SW 1271 (cell line): ENCODE measurements around the gene LYG2.
"Not testable (repeated sequence)": the region's sequence is repeated elsewhere in the genome, so short reads cannot be mapped to it uniquely, and the experiment has no call there.

Experiments used
- DNase-seq, 2 experiments: peaks; one replicate each; lab custom pipeline; 2025; lab: John Stamatoyannopoulos, UW

LYG2 gene

GRCh38 chr2:99255491-99256318, at the start of gene LYG2:
Gene LYG2, minus strand, starts transcription at chr2:99255666. Its CDS starts 1,406 bp downstream, at chr2:99254260.
- DNase-seq, result no peak

- DNase-seq, result not testable (repeated sequence)
Observed at GRCh38 chr2:99301097-99301496, 45.6 kb upstream of the LYG2 start, which contains the start of gene LYG1. Gene LYG1, minus strand, starts transcription at chr2:99301197. Its CDS starts 5,527 bp downstream, at chr2:99295670.

- no peak for DNase-seq
Observed at GRCh38 chr2:99299580-99299979, 44.1 kb upstream of the LYG2 start.

- no peak for DNase-seq
Observed at GRCh38 chr2:99297994-99298393, 42.5 kb upstream of the LYG2 start.

GRCh38 chr2:99285526-99285925, 30.1 kb upstream of the LYG2 start:
- DNase-seq, result no peak

GRCh38 chr2:99279969-99280695, 24.7 kb upstream of the LYG2 start:
- DNase-seq, result no peak

GRCh38 chr2:99278793-99279291, 23.4 kb upstream of the LYG2 start:
- DNase-seq, result no peak

GRCh38 chr2:99278195-99278765, 22.8 kb upstream of the LYG2 start:
- not testable (repeated sequence) for DNase-seq

- DNase-seq, result no peak
Observed at GRCh38 chr2:99275882-99276281, 20.4 kb upstream of the LYG2 start.

GRCh38 chr2:99261242-99261641, 5.8 kb upstream of the LYG2 start:
- no peak for DNase-seq

- no peak for DNase-seq
Observed at GRCh38 chr2:99260184-99260583, 4.7 kb upstream of the LYG2 start.

- no peak for DNase-seq
Observed at GRCh38 chr2:99259465-99259864, 4.0 kb upstream of the LYG2 start.

- no peak for DNase-seq
Observed at GRCh38 chr2:99256677-99257076, 1.2 kb upstream of the LYG2 start.

- DNase-seq, result no peak
Observed at GRCh38 chr2:99249951-99250350, 5.5 kb downstream of the LYG2 start.

- no peak for DNase-seq
Observed at GRCh38 chr2:99242151-99242550, 13.3 kb downstream of the LYG2 start.

- DNase-seq, result no peak
Observed at GRCh38 chr2:99240431-99240830, 15.0 kb downstream of the LYG2 start.

GRCh38 chr2:99238599-99238998, 16.9 kb downstream of the LYG2 start:
- no peak for DNase-seq

GRCh38 chr2:99233177-99233576, 22.3 kb downstream of the LYG2 start:
- DNase-seq, result not testable (repeated sequence)

GRCh38 chr2:99217929-99218501, 37.5 kb downstream of the LYG2 start:
- DNase-seq, result no peak

- DNase-seq, result no peak
Observed at GRCh38 chr2:99216096-99216495, 39.4 kb downstream of the LYG2 start.

GRCh38 chr2:99205491-99205890, 50.0 kb downstream of the LYG2 start:
- DNase-seq, result no peak

- no peak for DNase-seq
Observed at GRCh38 chr2:99201959-99202678, 53.3 kb downstream of the LYG2 start.
